HG03280 (cell line): ENCODE measurements around the gene SNF8.
A peak's percentile ranks its signal among the peaks of the same experiment; 100 is the strongest.

Source experiments
- ATAC-seq: cut with Tn5 transposase; IDR thresholded peaks from one replicate; pipeline ENCODE4 v1.9.1; 2021; ENCODE audit warnings: mild to moderate bottlenecking, moderate library complexity; ENCODE audit not compliant: unreplicated experiment

The SNF8 gene

GRCh38 chr17:48929812-48930165 is 14.9 kb downstream of the SNF8 start:
- ATAC-seq = no peak

GRCh38 chr17:48928876-48929811 is 15.5 kb downstream of the SNF8 start:
- no peak for ATAC-seq

- no peak for ATAC-seq
These were observed 16.5 kb downstream of the SNF8 start for GRCh38 chr17:48927978-48928745.

- ATAC-seq = no peak
These were observed 18.7 kb downstream of the SNF8 start for GRCh38 chr17:48925991-48926342.

- no peak for ATAC-seq
These were observed 19.2 kb downstream of the SNF8 start for GRCh38 chr17:48925251-48925990.

- ATAC-seq = peak; percentile 63
These were observed 29.0 kb downstream of the SNF8 start for GRCh38 chr17:48915459-48916282.

- no peak for ATAC-seq
These were observed 32.2 kb downstream of the SNF8 start for GRCh38 chr17:48912476-48912875.

- no peak for ATAC-seq
These were observed 34.3 kb downstream of the SNF8 start for GRCh38 chr17:48910370-48910769.

- no peak for ATAC-seq
These were observed 34.9 kb downstream of the SNF8 start for GRCh38 chr17:48909783-48910182.

- peak; percentile 43 for ATAC-seq
These were observed 35.7 kb downstream of the SNF8 start for GRCh38 chr17:48908853-48909394.

- ATAC-seq = peak; percentile 79
These were observed 36.4 kb downstream of the SNF8 start, which contains the start of gene UBE2Z for GRCh38 chr17:48908047-48908843. Gene UBE2Z, plus strand, starts transcription at chr17:48908407. Its CDS starts 97 bp downstream, at chr17:48908504.

GRCh38 chr17:48907713-48908046 is 37.0 kb downstream of the SNF8 start:
- no peak for ATAC-seq

GRCh38 chr17:48905987-48906515 is 38.6 kb downstream of the SNF8 start:
- no peak for ATAC-seq

- no peak for ATAC-seq
These were observed 40.2 kb downstream of the SNF8 start for GRCh38 chr17:48904428-48904827.

GRCh38 chr17:48903401-48903800 is 41.2 kb downstream of the SNF8 start:
- no peak for ATAC-seq

- no peak for ATAC-seq
These were observed 43.4 kb downstream of the SNF8 start for GRCh38 chr17:48901241-48901640.

GRCh38 chr17:48894886-48895285 is 49.8 kb downstream of the SNF8 start:
- no peak for ATAC-seq

GRCh38 chr17:48893646-48894508 is 50.8 kb downstream of the SNF8 start:
- ATAC-seq = no peak
